HepG2 (cell line): ENCODE data around the gene CIB1. TPM values are rescaled to one million over a fixed set of nuclear protein-coding genes. Genes with fewer than 3 reads are reported as not detected.

ENCODE experiments used
- EP300 ChIP-seq, 3 experiments: sonication (generic) in 1 of 3; formaldehyde crosslinking in 1 of 3; IDR thresholded peaks; 2 replicates each; pipeline versions ENCODE4 v1.5.1 to v1.6.1; 2011 to 2020; ENCODE audit warnings: low read depth in 2 of 3, low read length in 2 of 3, borderline replicate concordance in 1 of 3, improper control_type of control experiment in 1 of 3, mild to moderate bottlenecking in 1 of 3, missing genetic modification reagents in 1 of 3, moderate library complexity in 1 of 3
- GLI4 ChIP-seq: sonication (generic); formaldehyde crosslinking; IDR thresholded peaks from 2 replicates; pipeline ENCODE4 v1.5.1; 2020; ENCODE audit warnings: missing genetic modification reagents, mild to moderate bottlenecking, moderate library complexity, borderline replicate concordance
- GPN1 ChIP-seq: sonication (generic); formaldehyde crosslinking; IDR thresholded peaks from 2 replicates; pipeline ENCODE4 v1.5.1; 2020; ENCODE audit warnings: missing genetic modification reagents, borderline replicate concordance
- KAT8 ChIP-seq: IDR thresholded peaks from 2 replicates; pipeline ENCODE4 v1.6.1; 2016; ENCODE audit warnings: missing genetic modification reagents, missing compliant biosample characterization
- KLF15 ChIP-seq: sonication (generic); formaldehyde crosslinking; IDR thresholded peaks from 2 replicates; pipeline ENCODE4 v1.8.1; 2023; ENCODE audit warnings: borderline replicate concordance, mild to moderate bottlenecking, inconsistent platforms, missing genetic modification reagents, mixed read lengths
- MBNL3 ChIP-seq: fragments of 250-450 bp; sonication (Bioruptor Pico); conservative IDR thresholded peaks from 2 replicates; pipeline ENCODE4 v1.8.0; 2022; ENCODE audit warnings: mild to moderate bottlenecking, inconsistent platforms
- NR2F6 ChIP-seq, 2 experiments: IDR thresholded peaks; 2 replicates each; pipeline ENCODE4 v1.6.1; 2016; ENCODE audit warnings: antibody characterized with exemption in 1 of 2, mild to moderate bottlenecking in 1 of 2
- PPARG ChIP-seq: conservative IDR thresholded peaks from 2 replicates; pipeline ENCODE4 v1.6.1; 2016; ENCODE audit warnings: missing biosample characterization, missing genetic modification reagents
- TOE1 ChIP-seq: sonication (generic); formaldehyde crosslinking; IDR thresholded peaks from 2 replicates; pipeline ENCODE4 v1.4.0; 2020; ENCODE audit warnings: mild to moderate bottlenecking, missing genetic modification reagents
- ZFP36L2 ChIP-seq: sonication (generic); formaldehyde crosslinking; IDR thresholded peaks from 2 replicates; pipeline ENCODE4 v1.4.0; 2020; ENCODE audit warnings: missing genetic modification reagents
- ZNF136 ChIP-seq: sonication (generic); formaldehyde crosslinking; IDR thresholded peaks from 2 replicates; pipeline ENCODE4 v1.8.1; 2022; ENCODE audit warnings: low read depth, mild to moderate bottlenecking, moderate library complexity, missing genetic modification reagents
- ZNF335 ChIP-seq: sonication (generic); formaldehyde crosslinking; IDR thresholded peaks from 2 replicates; pipeline ENCODE4 v1.4.0; 2020; ENCODE audit warnings: missing genetic modification reagents
- ZNF503 ChIP-seq: sonication (generic); formaldehyde crosslinking; IDR thresholded peaks from 2 replicates; pipeline ENCODE4 v1.4.0; 2020; ENCODE audit warnings: missing genetic modification reagents
- ZNF687 ChIP-seq: sonication (generic); formaldehyde crosslinking; IDR thresholded peaks from 2 replicates; pipeline ENCODE4 v1.5.1; 2020; ENCODE audit warnings: mild to moderate bottlenecking, missing genetic modification reagents, moderate library complexity
- ZNF709 ChIP-seq: sonication (generic); formaldehyde crosslinking; IDR thresholded peaks from 2 replicates; pipeline ENCODE4 v1.5.0; 2020; ENCODE audit warnings: mild to moderate bottlenecking, missing genetic modification reagents
- ZSCAN29 ChIP-seq: sonication (generic); formaldehyde crosslinking; conservative IDR thresholded peaks from 2 replicates; pipeline ENCODE4 v1.4.0; 2020; ENCODE audit warnings: mild to moderate bottlenecking, missing genetic modification reagents
- ZSCAN31 ChIP-seq: sonication (generic); formaldehyde crosslinking; IDR thresholded peaks from 2 replicates; pipeline ENCODE4 v1.5.0; 2020; ENCODE audit warnings: low read depth, mild to moderate bottlenecking, missing genetic modification reagents
- polyA plus RNA-seq, 8 experiments: library from polyadenylated mRNA; depleted of rRNA in 3 of 8; stranded (reverse) in 7 of 8; unstranded in 1 of 8; fragments of >200 nt; fragmentation: Illumina TruSeq in 4 of 8; extraction: Trizol in 4 of 8; gene quantifications; 2 replicates each; pipeline versions ENCODE4 v1.2.1 to v1.2.3, GENCODE V29; 2011 to 2016; ENCODE audit warnings: low read depth in 4 of 8, missing spikeins in 1 of 8, mixed read lengths in 1 of 8; ENCODE audit not compliant: insufficient read depth in 1 of 8
- total RNA-seq, 5 experiments: library from RNA; depleted of rRNA; stranded (reverse); fragments of >200 nt; fragmentation: Illumina TruSeq; extraction: Trizol; gene quantifications; 2 replicates each; pipeline ENCODE4 v1.2.3, GENCODE V29; 2016; ENCODE audit warnings: low read depth in 1 of 5

Gene CIB1
- total and polyA plus RNA-seq, 2 of the 13 experiments (the other 11 are each of a cell fraction or from before 2014, with no cell fraction given): 38.7 to 72.7 TPM

GRCh38 chr15:90184786-90185704 is 48.7 kb downstream of the CIB1 start (continued):
- TF ChIP-seq GLI4: peak; percentile 73; the same call in 1 of the 2 replicates
- peak; percentile 58; the same call in 1 of the 2 replicates for TF ChIP-seq ZNF503
- TF ChIP-seq MBNL3 (CRISPR knock-in tag): no peak
- TF ChIP-seq ZNF136 (CRISPR knock-in tag): 0 out of 2 replicates have a peak, but pooled peaks have one; percentile 55
- TF ChIP-seq ZNF687 (CRISPR knock-in tag): peak; percentile 83
- no peak for TF ChIP-seq NR2F6 (IDR thresholded peaks at IDR 0.05)
- TF ChIP-seq NR2F6 (CRISPR knock-in tag; IDR thresholded peaks at IDR 0.05): no peak
- TF ChIP-seq PPARG (CRISPR knock-in tag): 0 out of 2 replicates have a peak, but pooled peaks have one; percentile 38
- TF ChIP-seq ZSCAN29 (CRISPR knock-in tag): peak; percentile 90; the same call in 1 of the 2 replicates
- peak; percentile 30; the same call in 1 of the 2 replicates for TF ChIP-seq ZSCAN31 (CRISPR knock-in tag)
- TF ChIP-seq TOE1 (CRISPR knock-in tag): no peak
- 0 out of 2 replicates have a peak, but pooled peaks have one; percentile 76 for TF ChIP-seq ZNF335 (CRISPR knock-in tag)
- TF ChIP-seq ZFP36L2 (CRISPR knock-in tag): no peak
- TF ChIP-seq EP300 (IDR thresholded peaks at IDR 0.05; ENCODE audit: low read depth in 2 of 2, low read length in 2 of 2): no peak
- no peak for TF ChIP-seq EP300 (CRISPR knock-in tag; IDR thresholded peaks at IDR 0.05; ENCODE audit: borderline replicate concordance)
- TF ChIP-seq KAT8 (CRISPR knock-in tag): peak; percentile 59
- TF ChIP-seq ZNF709: 0 out of 2 replicates have a peak, but pooled peaks have one; percentile 12
- no peak for TF ChIP-seq KLF15 (CRISPR knock-in tag)
- TF ChIP-seq GPN1 (CRISPR knock-in tag): no peak
